HG03571 (cell line): ENCODE data around the gene PIGW.

Source experiments
- ATAC-seq: cut with Tn5 transposase; IDR thresholded peaks from one replicate; pipeline ENCODE4 v1.9.1; 2021; ENCODE audit not compliant: unreplicated experiment

The PIGW gene

DNA sequence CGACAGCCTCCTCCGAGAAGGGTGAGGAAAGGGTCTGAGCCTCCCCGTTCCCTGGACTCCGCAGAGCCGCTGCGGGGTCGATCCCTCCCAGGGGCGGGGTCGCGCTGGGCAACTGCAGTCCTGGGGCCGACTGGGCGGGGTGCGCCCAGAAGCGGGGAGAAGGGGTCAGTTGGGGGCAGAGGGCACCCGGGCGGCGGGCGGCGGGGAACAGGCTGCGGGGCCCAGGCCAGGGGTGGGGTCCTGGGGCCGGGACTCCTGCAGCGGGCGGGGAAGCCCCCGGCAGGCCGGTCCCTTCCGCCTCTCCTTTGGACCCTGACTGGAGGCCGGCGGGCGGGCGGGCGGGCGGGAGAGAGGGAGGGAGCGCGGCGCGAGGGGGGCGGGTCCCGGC is 10.3 kb downstream of the PIGW start:
- peak; percentile 45 for ATAC-seq

- ATAC-seq, result peak; percentile 48
Measured at GRCh38 chr17:36545465-36546417, 11.0 kb downstream of the PIGW start.

- ATAC-seq, result no peak
Measured at GRCh38 chr17:36546418-36547093, 11.8 kb downstream of the PIGW start.

DNA sequence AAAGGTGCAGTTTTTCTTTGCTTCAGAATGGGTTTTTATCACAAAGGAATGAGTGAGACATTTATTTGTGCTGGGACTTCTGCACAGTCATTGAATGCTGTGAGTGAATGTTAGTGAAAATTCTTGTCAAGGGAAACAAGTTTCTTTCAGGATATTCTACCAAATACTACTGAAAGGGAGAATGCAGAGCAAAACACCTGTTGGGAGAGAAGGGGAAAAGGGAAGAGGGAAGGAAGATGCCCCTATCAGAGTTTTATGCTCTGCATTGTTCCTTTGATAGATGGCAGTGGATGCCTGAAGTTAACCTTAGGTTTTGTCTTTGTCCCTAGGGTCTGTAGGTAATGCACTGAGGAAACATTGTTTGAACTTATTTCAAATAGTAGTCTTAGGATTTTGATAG is 13.0 kb downstream of the PIGW start:
- ATAC-seq, result no peak

DNA sequence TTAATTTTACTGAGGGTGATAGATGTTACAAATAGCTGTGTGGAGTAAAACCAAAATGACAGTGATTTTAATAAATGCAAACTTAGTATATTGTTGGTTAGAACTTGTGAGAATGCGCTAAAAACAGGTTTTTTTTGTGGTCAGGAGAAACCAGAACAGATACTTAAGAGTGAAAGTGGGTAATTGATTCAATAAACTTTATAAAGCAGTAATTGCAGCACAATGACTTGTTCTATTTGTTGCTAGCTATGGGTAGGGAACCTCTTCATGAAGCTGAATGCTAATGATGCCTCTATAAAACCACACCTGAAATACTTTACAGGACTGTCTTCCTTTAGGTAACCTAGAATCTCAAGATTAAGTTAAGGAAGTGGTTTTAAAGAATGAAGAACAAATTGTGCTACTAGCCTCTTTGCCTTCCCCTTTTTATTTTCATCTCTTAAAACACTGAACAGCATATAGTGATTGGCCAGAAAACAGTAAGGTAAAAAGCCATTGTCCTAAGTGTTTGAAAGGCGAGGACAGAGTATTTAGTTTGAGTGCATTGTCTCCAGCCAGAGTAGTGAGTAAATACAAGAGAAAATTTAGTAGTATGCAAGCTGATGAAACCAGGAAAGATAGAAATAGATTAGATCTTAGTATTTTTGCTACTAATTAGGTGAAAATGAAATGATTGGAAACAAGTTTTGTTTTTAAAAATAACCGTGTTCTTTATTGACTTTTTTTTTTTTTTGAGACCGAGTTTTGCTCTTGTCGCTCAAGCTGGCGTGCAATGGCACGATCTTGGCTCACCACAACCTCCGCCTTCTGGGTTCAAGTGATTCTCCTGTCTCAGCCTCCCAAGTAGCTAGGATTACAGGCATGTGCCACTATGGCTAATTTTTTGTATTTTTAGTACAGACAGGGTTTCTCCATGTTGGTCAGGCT is 16.0 kb downstream of the PIGW start:
- no peak for ATAC-seq

DNA sequence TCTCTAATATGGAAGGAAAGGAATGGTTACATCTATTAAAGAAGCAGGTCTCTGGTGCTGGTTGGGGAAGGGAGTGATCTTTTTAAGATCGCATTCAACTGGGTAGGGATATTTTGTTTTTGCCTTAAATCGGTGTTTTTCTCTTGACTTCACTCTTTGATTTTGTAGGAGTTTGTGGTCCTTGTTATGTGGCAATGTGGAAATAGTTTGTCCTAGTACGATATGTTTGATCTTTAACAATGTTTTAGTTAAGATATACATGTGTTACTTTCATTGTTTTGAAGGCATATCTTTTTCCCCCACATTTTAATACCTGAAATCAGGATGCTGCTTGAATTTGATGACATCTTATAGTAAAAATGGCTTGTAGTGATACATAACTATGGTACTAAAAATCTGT is 18.7 kb downstream of the PIGW start:
- no peak for ATAC-seq

- ATAC-seq, result no peak
Measured at GRCh38 chr17:36566081-36566480, 31.3 kb downstream of the PIGW start.

DNA sequence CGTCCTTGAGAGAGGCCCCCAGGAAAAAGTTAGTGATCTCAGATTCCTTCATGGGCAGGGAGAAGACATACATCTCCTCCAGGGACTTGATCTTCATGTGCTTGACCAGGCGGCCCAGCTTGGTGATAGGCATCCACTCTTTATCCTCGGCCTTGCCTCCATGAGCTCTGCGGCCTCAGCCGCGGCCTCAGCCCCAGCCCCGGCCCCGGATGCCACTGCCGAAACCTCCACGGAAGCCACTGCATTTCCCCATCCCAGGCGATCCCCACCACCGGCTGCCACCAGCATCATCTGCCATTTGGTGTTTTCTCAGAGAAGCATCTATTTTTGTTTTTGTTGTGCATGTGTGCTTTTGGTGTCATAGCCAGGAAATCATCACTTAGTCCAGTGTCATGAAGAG is 40.2 kb downstream of the PIGW start:
- no peak for ATAC-seq

- ATAC-seq, result no peak
Measured at GRCh38 chr17:36576793-36577192, 42.0 kb downstream of the PIGW start.

DNA sequence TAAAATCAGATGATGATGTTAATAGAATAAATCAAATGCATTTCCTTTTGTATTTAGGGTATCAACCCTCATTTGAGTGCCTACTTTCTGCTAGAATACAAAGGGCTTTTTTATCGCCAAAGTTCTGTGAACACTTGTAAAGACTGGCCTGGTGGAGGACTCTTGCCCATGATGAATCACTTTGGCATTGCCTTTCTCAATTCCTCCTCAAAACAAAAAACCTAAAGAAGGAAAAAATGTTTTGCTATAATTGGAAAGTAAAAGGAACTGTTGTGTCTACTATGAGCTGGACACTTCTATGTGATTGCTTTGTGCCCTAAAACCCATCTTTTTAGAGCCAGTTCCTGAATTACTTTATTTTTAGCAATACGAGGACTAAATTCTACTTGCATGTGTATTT is 43.9 kb downstream of the PIGW start:
- no peak for ATAC-seq

- ATAC-seq, result no peak
Measured at GRCh38 chr17:36583787-36584186, 49.0 kb downstream of the PIGW start.

- ATAC-seq, result no peak
Measured at GRCh38 chr17:36586138-36586537, 51.4 kb downstream of the PIGW start.
